GM21423 (cell line): ENCODE data around the gene ZNF282.

ENCODE experiments used
- ATAC-seq: cut with Tn5 transposase; IDR thresholded peaks from one replicate; pipeline ENCODE4 v1.9.1; 2021; ENCODE audit warnings: mild to moderate bottlenecking, moderate library complexity; ENCODE audit not compliant: unreplicated experiment

ZNF282 gene

DNA sequence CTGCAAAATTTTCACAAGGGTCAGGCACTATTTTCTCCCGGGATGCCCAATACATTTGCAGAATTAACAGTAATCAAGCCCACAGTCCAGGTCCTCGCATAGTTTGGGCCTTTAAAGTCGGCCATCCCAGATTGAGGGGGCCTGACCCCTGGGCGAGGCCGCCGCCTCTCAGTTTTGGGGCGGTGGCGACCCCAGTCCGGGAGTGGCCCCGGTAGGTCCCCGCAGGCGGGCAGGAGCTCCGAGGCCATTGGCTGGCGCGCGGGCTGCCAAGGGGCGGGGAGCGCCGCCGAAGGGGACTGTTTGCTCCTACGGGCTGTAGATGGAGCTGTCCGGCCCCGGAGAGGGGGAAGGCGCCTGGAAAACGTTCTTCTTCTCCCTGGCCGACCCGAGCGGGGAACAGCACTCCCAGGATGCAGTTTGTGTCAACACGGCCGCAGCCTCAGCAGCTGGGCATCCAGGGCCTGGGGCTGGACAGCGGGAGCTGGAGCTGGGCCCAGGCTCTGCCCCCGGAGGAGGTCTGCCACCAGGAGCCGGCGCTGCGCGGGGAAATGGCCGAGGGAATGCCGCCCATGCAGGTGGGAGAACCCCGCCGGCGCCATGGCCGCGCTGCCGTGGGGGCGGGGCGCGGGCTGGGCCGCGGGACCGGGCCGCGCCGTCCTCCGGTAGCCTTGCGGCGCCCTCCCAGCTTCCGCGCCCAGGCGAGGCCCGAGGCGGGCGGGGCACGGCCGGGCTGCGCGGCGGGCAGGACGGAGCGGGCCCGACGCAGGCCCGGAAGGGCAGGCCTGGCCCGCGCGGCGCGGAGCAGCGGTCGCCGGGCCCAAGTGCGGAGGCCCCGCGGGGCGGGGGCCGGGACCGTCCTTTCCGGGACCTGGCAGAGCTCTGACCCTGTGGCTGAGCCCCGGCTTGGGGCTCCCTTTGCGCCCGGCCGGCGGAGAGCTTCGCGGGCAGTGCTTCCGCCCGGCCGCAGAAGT, at the start of gene ZNF282:
Gene ZNF282 (plus strand): TSS at position 367 of the 971 bp plus-strand sequence. CDS start 44 bp downstream, at position 411.
- ATAC-seq, result peak; percentile 90

DNA sequence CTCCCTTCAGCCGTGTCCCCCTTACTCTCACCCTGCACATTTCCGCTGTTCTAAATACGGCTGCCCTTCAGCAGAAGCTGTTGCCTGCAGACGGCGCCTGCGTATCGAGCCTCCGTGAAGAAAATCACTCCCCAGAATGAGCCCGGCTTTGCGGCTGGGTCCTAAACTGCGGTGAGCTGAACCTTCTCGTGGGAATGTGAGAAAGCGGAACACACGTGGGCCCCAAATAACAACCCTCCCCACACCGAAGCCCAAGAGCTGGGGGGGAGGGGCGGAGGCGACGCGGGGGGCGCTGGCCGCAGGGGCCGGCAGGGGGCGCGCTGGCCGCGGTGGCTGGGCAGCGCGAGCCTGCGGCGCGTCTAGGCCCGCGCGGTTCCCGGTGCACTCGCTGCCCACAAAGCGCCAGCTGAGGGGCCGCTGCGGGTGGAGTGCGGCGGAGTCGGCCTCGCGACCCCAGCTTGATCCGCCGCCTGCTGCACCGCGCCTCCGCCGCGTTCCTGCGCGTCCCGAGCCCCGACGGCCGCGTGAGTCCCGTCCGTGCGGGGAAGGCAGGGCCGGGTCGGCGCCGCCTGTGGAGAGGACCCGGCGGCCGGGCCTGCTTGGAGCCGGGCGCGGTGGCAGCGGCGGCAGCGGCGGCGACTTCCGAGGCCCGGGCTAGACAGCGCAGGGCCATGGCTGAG, 48.1 kb upstream of the ZNF282 start, which contains the start of gene ZNF398:
Gene ZNF398 (plus strand): TSS at position 382 of the 680 bp plus-strand sequence. CDS start 290 bp downstream, at position 672.
- ATAC-seq, result peak; percentile 77

DNA sequence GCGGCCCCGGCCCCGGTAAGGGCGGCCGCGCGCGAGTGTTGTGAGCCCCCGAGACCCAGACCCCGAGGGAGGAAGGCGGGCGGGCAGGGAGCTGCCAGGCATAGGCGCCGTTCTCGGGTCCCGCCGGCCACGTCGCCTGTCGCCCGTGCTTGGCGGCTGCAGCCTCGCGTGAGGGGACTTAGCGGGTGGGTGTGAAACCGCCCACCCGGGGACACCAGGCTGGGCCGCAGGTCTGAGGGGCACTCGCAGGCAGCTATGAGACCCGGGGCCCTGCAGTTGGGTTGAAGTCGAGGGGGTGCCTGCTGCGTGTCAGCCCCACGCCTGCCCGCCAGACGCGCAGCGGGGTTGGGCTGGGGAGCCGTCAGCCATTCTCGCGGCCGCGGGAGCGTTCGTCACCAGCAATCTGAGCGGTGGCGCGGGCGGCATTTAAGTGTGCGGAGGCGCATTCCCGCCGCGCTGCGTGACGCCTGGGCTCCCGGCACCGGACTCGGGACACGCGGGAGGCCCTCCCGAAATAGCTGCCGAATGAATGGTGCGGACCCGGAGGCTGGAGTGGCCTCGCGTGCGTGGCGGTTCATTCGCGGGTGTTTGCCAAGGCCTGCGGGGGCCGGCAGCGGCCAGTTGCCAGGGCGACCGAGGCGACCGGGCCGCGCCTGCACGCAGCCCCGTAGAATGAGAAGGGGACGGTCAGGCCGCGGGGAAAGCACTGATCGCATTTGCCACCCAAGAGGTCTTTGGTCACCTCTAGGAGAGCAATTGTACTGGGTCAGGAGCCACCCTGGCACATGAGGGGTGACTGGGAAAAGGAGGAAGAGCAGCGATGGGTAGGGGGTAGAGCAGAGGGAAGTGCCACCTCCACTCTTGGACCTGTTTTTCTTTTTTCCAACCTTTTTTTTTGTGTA, 47.3 kb upstream of the ZNF282 start:
- peak; percentile 29 for ATAC-seq

DNA sequence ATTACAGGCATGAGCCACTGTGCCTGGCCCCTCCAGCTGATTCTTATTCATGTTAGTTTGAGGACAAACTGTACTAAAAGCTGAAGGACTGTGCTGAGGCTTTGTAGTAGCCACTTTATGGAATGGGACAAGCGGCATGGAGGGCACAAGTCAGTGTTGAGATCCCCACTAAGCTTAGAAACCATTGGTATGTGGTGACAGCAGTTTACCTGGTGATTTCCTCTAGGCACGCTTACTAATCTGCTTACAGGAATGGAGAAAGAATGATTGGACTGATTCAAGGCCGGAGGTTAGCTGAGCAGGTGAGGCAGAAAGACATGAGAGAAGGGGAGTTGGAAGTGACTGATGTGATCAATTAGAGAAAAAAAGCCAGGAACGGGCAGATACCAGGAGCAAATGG, 44.4 kb upstream of the ZNF282 start:
- no peak for ATAC-seq

DNA sequence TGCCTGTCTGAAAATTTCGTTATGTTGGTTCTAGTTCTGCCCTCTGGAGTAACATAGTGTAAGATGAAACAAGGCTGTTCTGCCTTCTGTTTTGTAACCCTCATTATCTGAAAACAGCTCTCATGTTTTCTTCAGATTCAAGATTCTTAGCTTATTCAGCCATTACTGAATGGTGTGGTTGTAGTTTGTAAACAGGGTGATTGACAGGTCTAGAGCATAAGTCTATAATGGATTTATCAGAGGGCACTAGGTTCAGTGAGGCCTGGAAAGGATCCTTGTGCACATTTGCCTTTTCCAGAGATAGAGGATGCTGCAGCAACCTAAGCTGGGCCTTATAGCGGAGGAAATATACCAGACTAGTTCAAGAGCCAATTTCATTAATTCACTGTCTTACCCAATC, 42.0 kb upstream of the ZNF282 start:
- no peak for ATAC-seq

DNA sequence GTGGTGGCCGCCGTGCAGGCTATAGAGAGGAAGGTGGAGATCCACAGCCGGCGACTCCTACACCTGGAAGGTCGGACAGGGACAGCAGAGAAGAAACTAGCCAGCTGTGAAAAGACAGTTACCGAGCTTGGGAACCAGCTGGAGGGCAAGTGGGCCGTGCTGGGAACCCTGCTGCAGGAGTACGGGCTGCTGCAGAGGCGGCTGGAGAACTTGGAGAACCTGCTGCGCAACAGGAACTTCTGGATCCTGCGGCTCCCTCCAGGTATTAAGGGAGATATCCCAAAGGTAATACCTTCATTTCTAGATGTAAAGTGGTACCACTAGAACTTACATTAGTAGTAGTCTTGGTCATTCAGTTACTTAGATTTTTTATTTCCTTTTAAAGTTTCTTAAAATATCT, 41.3 kb upstream of the ZNF282 start:
- ATAC-seq, result no peak

DNA sequence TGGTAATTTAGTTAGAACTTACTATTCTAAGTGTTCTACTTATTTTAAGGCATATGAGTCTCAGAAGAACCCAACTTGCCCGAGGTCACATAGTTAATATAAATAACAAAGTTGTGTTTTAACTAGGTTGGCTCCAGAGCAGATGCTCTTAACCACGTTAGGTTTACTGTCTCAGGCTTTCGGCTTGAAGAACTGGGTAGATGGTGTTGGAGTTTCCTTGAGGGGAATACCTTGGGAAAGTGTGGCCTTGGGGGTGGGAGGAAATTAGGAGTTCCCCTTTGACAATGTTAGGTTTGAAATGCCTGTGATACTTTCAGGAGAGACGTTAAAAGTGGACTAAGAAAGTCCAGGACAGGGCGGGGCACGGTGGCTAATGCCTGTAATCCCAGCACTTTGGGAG, 38.4 kb upstream of the ZNF282 start:
- ATAC-seq, result no peak

DNA sequence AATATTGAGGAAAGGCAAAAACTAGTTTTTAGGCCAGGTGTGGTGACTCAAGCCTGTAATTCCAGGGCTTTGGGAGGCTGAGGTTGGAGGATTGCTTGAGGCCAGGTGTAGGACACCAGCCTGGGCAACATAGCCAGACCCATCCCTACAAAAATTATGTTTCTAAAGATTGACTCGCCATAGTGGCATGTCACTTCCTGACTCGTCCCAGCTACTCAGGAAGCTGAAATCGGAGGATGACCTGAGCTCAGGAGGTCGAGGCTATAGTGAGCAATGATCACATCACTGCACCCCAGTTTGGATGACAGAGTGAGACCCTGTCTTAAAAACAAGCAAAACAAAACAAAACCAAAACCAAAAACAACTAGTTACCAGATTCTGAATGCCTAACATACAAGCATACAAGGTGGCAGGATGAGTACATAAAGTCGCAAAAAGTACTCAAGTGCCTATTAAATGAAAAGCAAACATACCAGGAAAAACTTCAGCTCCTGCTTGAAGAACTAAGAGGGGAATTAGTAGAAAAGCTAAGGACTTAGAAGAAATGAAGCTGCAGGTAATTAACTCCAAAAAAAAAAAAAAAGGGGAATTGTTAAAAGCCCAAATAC, 34.0 kb upstream of the ZNF282 start:
- ATAC-seq, result no peak

DNA sequence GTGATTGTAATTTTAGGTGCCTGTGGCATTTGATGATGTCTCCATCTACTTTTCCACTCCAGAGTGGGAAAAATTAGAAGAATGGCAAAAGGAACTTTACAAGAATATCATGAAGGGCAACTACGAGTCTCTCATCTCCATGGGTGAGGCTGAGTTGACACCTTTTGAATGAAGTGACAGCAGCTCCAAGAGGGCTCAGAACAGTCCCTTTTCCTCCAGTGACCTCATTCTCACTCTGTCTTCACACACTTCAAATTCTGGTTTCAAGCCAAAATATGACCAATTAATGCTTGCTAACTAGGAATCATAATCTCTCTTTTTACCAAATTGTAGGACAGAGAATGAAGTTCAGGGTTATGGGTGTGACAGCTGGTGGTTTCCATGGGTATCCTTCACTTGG, 29.2 kb upstream of the ZNF282 start:
- no peak for ATAC-seq

DNA sequence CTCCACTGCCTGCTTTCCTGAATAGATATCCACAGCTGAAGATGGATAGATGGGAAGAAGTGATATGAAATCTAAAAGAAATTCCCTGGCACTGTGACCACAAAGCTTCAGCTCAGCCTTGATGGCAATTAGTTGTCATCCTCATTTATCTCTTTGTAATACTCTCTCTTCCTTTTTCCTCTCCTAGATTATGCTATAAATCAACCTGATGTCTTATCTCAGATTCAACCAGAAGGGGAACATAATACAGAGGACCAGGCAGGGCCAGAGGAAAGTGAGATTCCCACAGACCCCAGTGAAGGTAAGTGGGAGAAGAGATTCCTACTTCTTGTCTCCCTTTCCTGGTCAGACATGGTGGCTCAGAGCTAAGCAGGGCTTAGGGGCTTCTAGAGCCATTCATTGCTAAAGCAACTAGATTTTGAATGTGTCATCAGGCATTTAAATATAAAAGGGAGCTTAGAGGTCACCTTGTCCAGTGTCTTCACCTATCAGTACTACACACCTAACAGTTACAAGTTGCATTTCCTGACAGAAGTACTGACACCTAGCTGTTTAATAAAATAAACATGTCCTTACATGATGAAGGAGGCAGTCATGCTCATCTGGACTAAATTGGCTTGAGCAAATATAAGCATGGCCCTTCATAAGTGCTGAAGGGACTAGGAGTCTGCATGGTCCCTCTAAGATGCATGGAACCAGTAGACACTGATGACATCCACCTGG, 28.6 kb upstream of the ZNF282 start:
- no peak for ATAC-seq

DNA sequence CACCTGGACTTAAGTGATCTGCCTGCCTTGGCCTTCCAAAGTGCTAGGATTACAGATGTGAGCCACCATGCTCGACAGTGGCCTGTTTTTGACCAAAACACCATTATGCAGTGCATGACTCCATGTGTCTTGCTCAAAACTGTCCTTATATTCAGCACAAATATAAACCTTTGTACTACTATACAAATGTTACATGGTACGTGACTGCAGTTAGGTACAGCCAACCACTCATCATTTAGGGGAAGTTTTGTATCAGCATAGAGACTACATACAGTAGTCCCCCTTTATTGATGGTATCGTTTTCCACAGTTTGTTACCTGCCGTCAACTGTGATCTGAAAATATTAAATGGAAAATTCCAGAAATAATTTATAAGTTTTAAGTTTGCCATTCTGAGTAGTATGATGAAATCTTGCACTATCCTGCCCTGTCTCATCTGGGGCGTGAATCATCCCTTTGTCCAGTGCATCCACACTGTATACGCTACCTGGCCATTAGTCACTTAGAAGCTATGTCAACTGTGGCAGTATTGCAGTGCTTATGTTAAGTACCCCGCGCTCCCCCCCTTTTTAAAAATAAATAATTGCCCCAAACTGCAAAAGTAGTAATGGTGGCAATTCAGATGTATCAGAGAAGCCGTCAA, 23.3 kb upstream of the ZNF282 start:
- ATAC-seq, result no peak

DNA sequence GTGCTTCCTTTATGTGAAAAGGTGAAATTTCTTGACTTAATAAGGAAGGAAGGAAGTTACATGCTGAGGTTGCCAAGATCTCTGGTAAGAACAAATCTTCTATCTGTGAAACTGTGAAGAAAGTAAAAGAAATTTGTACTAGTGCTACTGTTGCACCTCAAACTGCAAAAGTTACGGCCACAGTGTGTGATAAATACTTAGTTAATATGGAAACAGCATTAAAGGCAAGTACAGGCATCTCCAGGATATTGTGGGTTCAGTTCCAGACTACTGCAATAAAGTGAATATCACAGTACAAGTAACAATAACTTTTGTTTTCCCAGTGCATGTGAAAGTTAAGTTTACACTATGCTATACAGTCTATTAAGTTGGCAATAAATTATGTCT, 22.8 kb upstream of the ZNF282 start:
- ATAC-seq, result no peak

DNA sequence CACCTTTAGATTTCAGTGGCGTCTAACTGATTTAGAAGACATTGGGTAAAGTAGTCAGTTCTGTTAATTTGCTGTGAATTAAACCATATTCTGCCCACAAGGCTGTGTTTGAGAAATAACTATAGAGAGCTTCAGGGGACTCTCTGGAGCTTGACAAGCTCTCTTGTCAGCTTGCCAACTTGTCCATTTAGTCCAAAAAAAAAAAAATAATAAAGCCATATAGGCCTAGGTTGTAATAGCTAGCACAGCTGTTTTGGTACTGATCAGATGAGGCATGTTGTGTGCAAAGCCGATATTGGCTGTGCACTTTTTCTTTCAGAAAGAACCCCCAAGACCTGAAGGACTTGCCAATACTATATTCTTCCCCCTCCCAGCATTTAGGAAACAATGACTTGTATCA, 20.2 kb upstream of the ZNF282 start:
- no peak for ATAC-seq

DNA sequence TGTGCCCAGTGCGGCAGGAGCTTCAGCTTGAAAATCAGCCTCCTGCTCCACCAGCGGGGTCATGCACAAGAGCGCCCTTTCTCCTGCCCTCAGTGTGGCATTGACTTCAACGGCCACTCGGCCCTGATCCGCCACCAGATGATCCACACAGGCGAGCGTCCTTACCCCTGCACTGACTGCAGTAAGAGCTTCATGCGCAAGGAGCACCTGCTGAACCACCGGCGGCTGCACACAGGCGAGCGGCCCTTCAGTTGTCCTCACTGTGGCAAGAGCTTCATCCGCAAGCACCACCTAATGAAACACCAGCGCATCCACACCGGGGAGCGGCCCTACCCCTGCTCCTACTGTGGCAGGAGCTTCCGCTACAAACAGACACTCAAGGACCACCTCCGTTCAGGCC, 16.1 kb upstream of the ZNF282 start:
- ATAC-seq, result no peak

DNA sequence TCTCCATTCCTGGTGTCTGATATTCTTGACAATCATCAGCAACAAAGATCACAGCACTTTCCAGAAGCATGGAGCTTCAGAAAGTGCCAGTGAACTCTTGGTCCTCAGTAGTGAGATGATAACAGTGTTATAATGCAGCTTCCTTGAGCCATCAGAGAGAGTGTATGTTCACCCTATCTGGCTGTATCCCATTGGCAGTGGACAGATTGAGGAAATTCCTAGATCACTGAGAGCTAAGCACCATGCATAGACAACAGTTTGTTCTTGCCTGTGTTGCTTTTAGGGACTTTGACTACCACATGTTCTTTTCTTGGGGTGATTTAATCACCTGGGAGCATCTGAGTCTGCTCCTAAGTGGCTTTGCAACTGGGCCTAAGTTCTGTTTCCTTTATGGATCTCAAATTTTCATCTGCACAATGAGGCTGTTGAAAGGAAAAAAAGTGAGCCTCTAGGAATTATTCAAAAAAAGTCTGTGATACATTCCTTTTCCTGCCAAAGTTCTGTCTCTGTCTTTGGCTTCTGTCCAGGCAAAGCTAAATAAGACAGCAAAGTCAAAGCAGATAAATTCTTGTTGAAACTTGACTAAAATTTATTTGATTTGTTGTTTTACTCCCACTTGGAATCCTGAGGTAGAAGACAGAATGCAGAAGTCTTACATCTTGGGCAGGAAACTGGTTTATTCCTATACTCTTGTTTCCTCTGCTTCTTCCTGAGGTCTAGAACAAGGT, 14.5 kb upstream of the ZNF282 start:
- no peak for ATAC-seq

DNA sequence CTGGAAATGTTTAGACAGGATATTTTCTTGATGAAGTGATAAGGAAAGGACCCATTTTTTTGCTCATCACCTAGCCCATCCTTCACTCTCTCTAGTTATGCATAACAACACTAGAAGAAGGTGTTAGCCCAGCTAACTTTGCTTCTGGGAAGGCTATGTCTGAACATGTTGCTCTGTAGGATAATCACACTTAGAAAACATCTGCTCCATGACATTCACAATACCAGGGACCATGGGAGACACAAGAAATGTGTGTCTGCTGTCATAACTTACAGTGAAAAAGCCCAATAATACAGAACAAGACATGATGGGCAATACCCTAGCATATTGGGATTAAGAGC, 13.9 kb upstream of the ZNF282 start:
- ATAC-seq, result no peak

DNA sequence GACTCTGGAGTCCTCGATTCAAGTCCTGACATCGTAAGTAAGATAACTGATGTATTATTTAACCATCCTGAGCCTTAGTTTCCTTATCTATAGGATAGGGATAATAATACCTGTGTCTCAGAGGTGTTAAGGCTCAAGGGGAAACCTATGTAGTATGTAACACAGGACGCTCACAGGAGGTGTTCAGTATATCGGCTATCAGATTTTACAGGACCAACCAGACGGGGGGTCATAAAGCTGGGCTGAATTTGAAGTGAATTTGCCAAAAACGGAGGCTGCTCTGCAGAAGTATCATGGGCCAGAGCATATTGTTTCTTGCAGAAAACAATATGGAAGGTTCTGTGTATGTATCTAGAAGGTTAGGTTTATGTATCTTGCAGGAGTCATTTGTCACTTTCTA, 11.1 kb upstream of the ZNF282 start:
- ATAC-seq, result no peak

DNA sequence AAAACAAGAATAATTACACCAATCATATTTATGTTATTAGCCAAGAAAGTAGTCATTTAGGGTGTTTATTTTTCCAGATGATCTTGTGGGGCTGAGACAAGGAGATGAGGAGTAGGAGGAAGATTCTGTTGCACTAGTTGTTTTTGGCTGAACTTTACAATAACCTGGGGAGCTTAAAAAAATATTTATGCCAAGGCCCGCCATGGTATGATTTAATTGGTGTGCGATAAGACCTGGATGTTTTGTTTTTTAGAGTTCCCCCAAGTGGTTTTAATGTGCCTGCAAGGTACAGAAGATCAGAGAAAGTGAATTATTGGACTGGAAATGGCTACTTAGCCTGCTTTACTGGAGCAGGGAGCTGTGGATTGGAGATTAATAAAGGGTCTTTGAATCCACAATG, 7.1 kb upstream of the ZNF282 start:
- no peak for ATAC-seq
